GM12878 (cell line): ENCODE results near the gene RERG. TPM values are rescaled to one million over a fixed set of nuclear protein-coding genes. Genes with fewer than 3 reads are reported as not detected.

Source experiments
- ATAC-seq: fragments of 200-7000 bp; cut with Tn5 transposase; 3 replicates; pipeline ENCODE4 v1.9.1; 2020; ENCODE audit warnings: mild to moderate bottlenecking, moderate library complexity
- BruUV-seq: library from RNA; stranded (reverse); fragments of 400-500 nt; replicated peaks from 2 replicates; lab custom pipeline; 2021; lab: Mats Ljungman, UMichigan
- CTCF ChIA-PET: fragments of 300-600 bp; sonication (Branson Sonifier 250); formaldehyde crosslinking; extraction: SDS; loops from one replicate; lab custom pipeline; 2021; ENCODE audit warnings: inconsistent platforms; lab: Yijun Ruan, JAX
- POLR2A ChIA-PET: fragments of 350-600 bp; formaldehyde crosslinking; extraction: SDS; loops from one replicate; lab custom pipeline; 2021; ENCODE audit warnings: inconsistent platforms; lab: Charles Lee
- RAD21 ChIA-PET: fragments of 300-600 bp; sonication (Branson Sonifier 250); formaldehyde crosslinking; loops from one replicate; lab custom pipeline; 2023; ENCODE audit warnings: antibody characterized with exemption; ENCODE audit not compliant: unreplicated experiment; lab: Charles Lee
- SMC1A ChIA-PET: fragments of 300-600 bp; sonication (Branson Sonifier 250); formaldehyde crosslinking; loops from one replicate; lab custom pipeline; 2023; ENCODE audit not compliant: unreplicated experiment, uncharacterized antibody; lab: Charles Lee
- DNase-seq: peaks from one replicate; pipeline ENCODE4 v3.0.0-alpha.2; 2011; ENCODE audit warnings: low read depth, low spot score
- FAIRE-seq: peaks from 3 replicates; lab custom pipeline; 2011; peaks lifted over from hg19 to GRCh38; lab: Jason Lieb, UNC
- H2AFZ ChIP-seq: 2 replicates; pipeline ENCODE4 v1.6.0; 2011; ENCODE audit warnings: low read depth, low read length, control low read depth; ENCODE audit not compliant: control insufficient read depth
- H3K27ac ChIP-seq: 2 replicates; pipeline ENCODE4 v1.5.1; 2011; ENCODE audit warnings: control low read depth; ENCODE audit not compliant: control insufficient read depth, insufficient read depth
- H3K27me3 ChIP-seq, 2 experiments: replicated peaks in 1 of 2; 2 replicates each; pipeline versions ENCODE4 v1.6.0 to v1.6.1; 2011; ENCODE audit warnings: low read length in 1 of 2; ENCODE audit not compliant: control insufficient read depth in 2 of 2, insufficient read depth in 2 of 2
- H3K36me3 ChIP-seq, 2 experiments: 2 replicates each; pipeline ENCODE4 v1.5.1; 2011; ENCODE audit warnings: low read length in 1 of 2; ENCODE audit not compliant: control insufficient read depth in 2 of 2, insufficient read depth in 2 of 2
- H3K4me1 ChIP-seq: 2 replicates; pipeline ENCODE4 v1.6.1; 2011; ENCODE audit warnings: mild to moderate bottlenecking, low read length, moderate library complexity, mixed read lengths; ENCODE audit not compliant: control insufficient read depth, insufficient read depth
- H3K4me2 ChIP-seq: 2 replicates; pipeline ENCODE4 v1.6.0; 2011; ENCODE audit warnings: control low read depth; ENCODE audit not compliant: control insufficient read depth, insufficient read depth
- H3K4me3 ChIP-seq: fragments of 200-600 bp; sonication (generic); 2 replicates; pipeline ENCODE4 v1.5.1; 2016
- H3K79me2 ChIP-seq: 2 replicates; pipeline ENCODE4 v1.6.0; 2011; ENCODE audit warnings: low read length; ENCODE audit not compliant: control insufficient read depth, insufficient read depth
- H3K9ac ChIP-seq: 2 replicates; pipeline ENCODE4 v1.8.0; 2011; ENCODE audit warnings: low read length, control low read depth, mixed read lengths; ENCODE audit not compliant: control insufficient read depth, insufficient read depth
- H3K9me3 ChIP-seq: replicated peaks from 3 replicates; pipeline ENCODE4 v1.5.1; 2011; ENCODE audit warnings: mild to moderate bottlenecking, low read length; ENCODE audit not compliant: control insufficient read depth, insufficient read depth
- H4K20me1 ChIP-seq: 2 replicates; pipeline ENCODE4 v1.6.0; 2011; ENCODE audit not compliant: control insufficient read depth, insufficient read depth
- EGR1 ChIP-seq, 2 experiments: IDR thresholded peaks; 1 replicate in 1 of 2; 2 replicates in 1 of 2; pipeline ENCODE4 v1.6.1; 2011 to 2012; ENCODE audit warnings: low read depth in 2 of 2, low read length in 2 of 2, borderline replicate concordance in 1 of 2, mild to moderate bottlenecking in 1 of 2, moderate library complexity in 1 of 2
- FOXM1 ChIP-seq: IDR thresholded peaks from 2 replicates; pipeline ENCODE4 v1.6.1; 2012; ENCODE audit warnings: low read depth, mild to moderate bottlenecking, inconsistent platforms, low read length, moderate library complexity
- GABPA ChIP-seq: IDR thresholded peaks from 2 replicates; pipeline ENCODE4 v1.6.1; 2014; ENCODE audit warnings: antibody characterized with exemption, low read depth, mild to moderate bottlenecking, inconsistent platforms
- MEF2B ChIP-seq: fragments of 450-650 bp; IDR thresholded peaks from 2 replicates; pipeline ENCODE4 v1.6.1; 2018; ENCODE audit warnings: mild to moderate bottlenecking, moderate library complexity; ENCODE audit not compliant: partially characterized antibody, poor library complexity, severe bottlenecking
- NR2F1 ChIP-seq: fragments of 450-650 bp; conservative IDR thresholded peaks from 2 replicates; pipeline ENCODE4 v1.6.1; 2017; ENCODE audit warnings: mild to moderate bottlenecking
- RBBP5 ChIP-seq: fragments of 200-600 bp; sonication (generic); conservative IDR thresholded peaks from 2 replicates; pipeline ENCODE4 v1.6.1; 2016
- RELA ChIP-seq: fragments of 450-650 bp; IDR thresholded peaks from 2 replicates; pipeline ENCODE4 v1.8.0; 2014; ENCODE audit warnings: borderline replicate concordance; ENCODE audit not compliant: partially characterized antibody
- STAT3 ChIP-seq: IDR thresholded peaks from 2 replicates; pipeline ENCODE4 v1.6.1; 2011; ENCODE audit warnings: low read depth, low read length, improper control_type of control experiment
- TCF12 ChIP-seq: IDR thresholded peaks from 2 replicates; pipeline ENCODE4 v1.6.1; 2011; ENCODE audit warnings: low read depth, mild to moderate bottlenecking, low read length
- USF1 ChIP-seq: IDR thresholded peaks from 2 replicates; pipeline ENCODE4 v1.6.1; 2011; ENCODE audit warnings: borderline replicate concordance, low read depth, mild to moderate bottlenecking, moderate library complexity, mixed read lengths, low read length; ENCODE audit not compliant: insufficient read depth; ENCODE audit errors: extremely low read length
- USF2 ChIP-seq: IDR thresholded peaks from 2 replicates; pipeline ENCODE4 v1.6.1; 2011; ENCODE audit warnings: low read depth, low read length, improper control_type of control experiment, borderline replicate concordance
- ZBTB11 ChIP-seq: fragments of 450-650 bp; formaldehyde crosslinking; IDR thresholded peaks from 2 replicates; pipeline ENCODE4 v1.5.0; 2022; ENCODE audit warnings: mild to moderate bottlenecking, missing genetic modification characterization
- ZNF687 ChIP-seq: fragments of 450-650 bp; IDR thresholded peaks from 2 replicates; pipeline ENCODE4 v1.6.1; 2017; ENCODE audit warnings: mild to moderate bottlenecking, moderate library complexity
- WGBS: methylation state at CpG from one replicate; pipeline ENCODE4 v1.1.6; 2016; ENCODE audit warnings: low lambda C conversion rate; ENCODE audit not compliant: insufficient replicate concordance, insufficient coverage; ENCODE audit errors: missing lambda C conversion rate; 5-methylcytosine and 5-hydroxymethylcytosine counted together
- in situ Hi-C: fragments of 300-500 bp; cut with MboI; formaldehyde crosslinking; loops from 9 replicates; pipeline ENCODE4 v1.14.3; 2018; ENCODE audit warnings: mixed read lengths
- intact Hi-C: fragments of 100-400 bp; cut with micrococcal nuclease; formaldehyde crosslinking; loops from one replicate; pipeline ENCODE4 v1.14.2; 2022; ENCODE audit not compliant: unreplicated experiment
- polyA plus RNA-seq, 11 experiments: library from polyadenylated mRNA; depleted of rRNA in 4 of 11; unstranded in 6 of 11; stranded (reverse) in 5 of 11; fragments of >200 nt; fragmentation: Nextera tagmentation in 4 of 11; fragmentation: Illumina TruSeq in 1 of 11; extraction: Ambion mirVana in 4 of 11; extraction: Trizol in 1 of 11; gene quantifications; 1 replicate in 1 of 11; 2 replicates in 10 of 11; pipeline versions ENCODE4 v1.2.1 to v1.2.3, GENCODE V29; 2011 to 2016; ENCODE audit warnings: inconsistent platforms in 2 of 11, missing spikeins in 2 of 11, low read depth in 1 of 11
- total RNA-seq, 4 experiments: library from RNA; depleted of rRNA in 3 of 4; stranded (reverse); fragments of >200 nt in 3 of 4; fragmentation: Illumina TruSeq in 1 of 4; extraction: Trizol in 1 of 4; gene quantifications; 2 replicates each; pipeline versions ENCODE4 v1.2.1 to v1.2.3, GENCODE V29; 2013 to 2021

Gene RERG
- total and polyA plus RNA-seq, 10 of the 15 experiments (the other 5 are each of a cell fraction or from before 2014, with no cell fraction given) = 0.03 to 5.3 (median 0.05) TPM; not detected in 5

- no TSS peak for BruUV-seq
- ChIA-PET RAD21 (interaction anchor here (1.5 kb wide), 1 partner anchor 41 kb away, joined by 3 read pairs; no protein-coding TSS in a partner anchor), SMC1A (interaction anchor here (1.6 kb wide), 1 partner anchor 16 kb away, joined by 5 read pairs; no protein-coding TSS in a partner anchor), CTCF (interaction anchor here (0.8 to 4.2 kb wide), 2 partner anchors 27 to 39 kb away, joined by 3 to 20 read pairs; partner anchors contain the start of gene RERG), POLR2A (no interaction called here)
- no peaks in the 10 kb centered on the region for H4K20me1 ChIP-seq
- H3K4me2 ChIP-seq = no peak overlapping the region
- in situ Hi-C loops = no loop called here
- H3K36me3 ChIP-seq = no peaks in the 10 kb centered on the region
- H3K4me1 ChIP-seq = no peaks in the 10 kb centered on the region
- H3K4me3 ChIP-seq = no peak overlapping the region
- H3K9me3 ChIP-seq = no peaks in the 10 kb centered on the region
- H2AFZ ChIP-seq = no peak overlapping the region
- no peak overlapping the region for H3K27ac ChIP-seq
- intact Hi-C loops = no loop called here
- H3K79me2 ChIP-seq = no peaks in the 10 kb centered on the region
- 0 out of 4 replicates have a peak, but pooled peaks cover 0 to 5% of the 10 kb centered on the region in 2 experiments for H3K27me3 ChIP-seq
- H3K9ac ChIP-seq = no peak overlapping the region
- no peak for DNase-seq
- 10% methylated on average over 3 of the region's 3 CpGs for WGBS
- no peak for FAIRE-seq
- ATAC-seq = no peak
- TF ChIP-seq USF1 (no peak), RELA (no peak), EGR1 (IDR thresholded peaks at IDR 0.05; ENCODE audit: borderline replicate concordance in 1 of 2, low read depth in 2 of 2, low read length in 2 of 2) (no peak), GABPA (no peak), ZBTB11 (no peak), TCF12 (no peak), RBBP5 (no peak), ZNF687 (no peak), MEF2B (no peak), STAT3 (no peak), USF2 (no peak), FOXM1 (no peak), NR2F1 (no peak)
Measured at GRCh38 chr12:15181017-15181683, 40.1 kb downstream of the RERG start.
